ENCODE results near the gene CSTF3. TPM values are rescaled to one million over a fixed set of nuclear protein-coding genes. Genes with fewer than 3 reads are reported as not detected.
"Not testable (repeated sequence)": the region's sequence is repeated elsewhere in the genome, so short reads cannot be mapped to it uniquely, and the experiment has no call there.

CSTF3 gene
- polyA plus RNA-seq, 1 donor (not counting 4 experiments of a cell fraction or from before 2014, with no cell fraction given), result 41.1 TPM

- Histone ChIP-seq H3K9ac (ENCODE audit: control insufficient read depth, extremely low read depth, insufficient read depth, low read length) (no peak overlapping the region), H2AFZ (ENCODE audit: control insufficient read depth, low read length) (no peak overlapping the region), H3K27ac (ENCODE audit: control insufficient read depth, insufficient read depth, low read length) (no peak overlapping the region), H3K9me1 (ENCODE audit: control insufficient read depth, extremely low read depth, insufficient read depth, low read length) (no peaks in the 10 kb centered on the region), H4K20me1 (ENCODE audit: control insufficient read depth, extremely low read depth, insufficient read depth, low read length) (no peaks in the 10 kb centered on the region), H3K4me3 (ENCODE audit: control insufficient read depth in 2 of 3, extremely low read depth in 1 of 3, insufficient read depth in 2 of 3, low read depth in 1 of 3, low read length in 3 of 3) (no peak overlapping the region), H3K9me3 (ENCODE audit: control insufficient read depth, low read depth, low read length) (no peaks in the 10 kb centered on the region), H3K4me2 (ENCODE audit: control insufficient read depth, extremely low read depth, insufficient read depth, low read depth, low read length) (no peak overlapping the region), H3K27me3 (ENCODE audit: control insufficient read depth, extremely low read depth, insufficient read depth, low read length) (no peaks in the 10 kb centered on the region), H3K79me2 (ENCODE audit: control insufficient read depth, insufficient read depth, low read length) (no peaks in the 10 kb centered on the region), H3K36me3 (ENCODE audit: control insufficient read depth in 2 of 2, extremely low read depth in 1 of 2, insufficient read depth in 2 of 2, low read length in 2 of 2) (peaks cover 1 to 5% of the 10 kb centered on the region in 2 experiments), H3K4me1 (ENCODE audit: control insufficient read depth, extremely low read depth, insufficient read depth, low read length) (no peaks in the 10 kb centered on the region)
- DNase-seq (ENCODE audit: low read depth, low spot score), result no peak
- no peak for FAIRE-seq
- TF ChIP-seq, protein P1, sequence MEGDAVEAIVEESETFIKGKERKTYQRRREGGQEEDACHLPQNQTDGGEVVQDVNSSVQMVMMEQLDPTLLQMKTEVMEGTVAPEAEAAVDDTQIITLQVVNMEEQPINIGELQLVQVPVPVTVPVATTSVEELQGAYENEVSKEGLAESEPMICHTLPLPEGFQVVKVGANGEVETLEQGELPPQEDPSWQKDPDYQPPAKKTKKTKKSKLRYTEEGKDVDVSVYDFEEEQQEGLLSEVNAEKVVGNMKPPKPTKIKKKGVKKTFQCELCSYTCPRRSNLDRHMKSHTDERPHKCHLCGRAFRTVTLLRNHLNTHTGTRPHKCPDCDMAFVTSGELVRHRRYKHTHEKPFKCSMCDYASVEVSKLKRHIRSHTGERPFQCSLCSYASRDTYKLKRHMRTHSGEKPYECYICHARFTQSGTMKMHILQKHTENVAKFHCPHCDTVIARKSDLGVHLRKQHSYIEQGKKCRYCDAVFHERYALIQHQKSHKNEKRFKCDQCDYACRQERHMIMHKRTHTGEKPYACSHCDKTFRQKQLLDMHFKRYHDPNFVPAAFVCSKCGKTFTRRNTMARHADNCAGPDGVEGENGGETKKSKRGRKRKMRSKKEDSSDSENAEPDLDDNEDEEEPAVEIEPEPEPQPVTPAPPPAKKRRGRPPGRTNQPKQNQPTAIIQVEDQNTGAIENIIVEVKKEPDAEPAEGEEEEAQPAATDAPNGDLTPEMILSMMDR (optimal IDR thresholded peaks at IDR 0.05 in 1 of 3, IDR thresholded peaks at IDR 0.05 in 1 of 3, conservative IDR thresholded peaks at IDR 0.05 in 1 of 3; ENCODE audit: extremely low read depth in 1 of 3, insufficient read depth in 2 of 3, low read length in 3 of 3), result no peak
- TF ChIP-seq EZH2 (IDR thresholded peaks at IDR 0.05; ENCODE audit: low read length), result no peak
- dilution Hi-C loops (cut with MboI; ENCODE audit: extremely low pct_ligation_motif_present, low sequenced_read_pairs), result no loop called here
Observed at GRCh38 chr11:33125611-33126010, 35.7 kb downstream of the CSTF3 start.

DNA sequence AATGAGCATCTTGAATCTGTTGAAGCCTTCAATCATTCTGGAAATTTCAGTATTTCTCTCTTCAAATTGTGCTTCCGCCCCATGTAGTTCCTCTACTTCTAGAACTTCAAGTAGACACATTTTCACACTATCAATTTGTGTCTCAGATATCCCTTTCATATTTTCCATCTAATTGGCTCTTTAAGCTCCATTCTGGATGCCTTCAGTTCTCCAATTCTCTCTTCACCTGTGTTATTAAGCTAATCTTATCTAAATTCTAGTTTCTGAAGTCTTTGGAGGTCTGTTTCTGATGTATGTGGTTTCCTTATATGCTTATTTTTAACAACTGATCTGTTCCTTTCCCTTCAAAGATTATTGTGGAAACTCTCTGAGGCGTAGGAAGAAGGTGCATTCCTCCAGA is 36.3 kb downstream of the CSTF3 start:
- no peaks in the 10 kb centered on the region for H3K9me1 ChIP-seq (ENCODE audit: control insufficient read depth, extremely low read depth, insufficient read depth, low read length)
- peaks cover 1 to 5% of the 10 kb centered on the region in 2 experiments for H3K36me3 ChIP-seq (ENCODE audit: control insufficient read depth in 2 of 2, extremely low read depth in 1 of 2, insufficient read depth in 2 of 2, low read length in 2 of 2)
- no peaks in the 10 kb centered on the region for H3K4me1 ChIP-seq (ENCODE audit: control insufficient read depth, extremely low read depth, insufficient read depth, low read length)
- no peak overlapping the region for H3K27ac ChIP-seq (ENCODE audit: control insufficient read depth, insufficient read depth, low read length)
- H3K79me2 ChIP-seq (ENCODE audit: control insufficient read depth, insufficient read depth, low read length), result no peaks in the 10 kb centered on the region
- no peaks in the 10 kb centered on the region for H3K9me3 ChIP-seq (ENCODE audit: control insufficient read depth, low read depth, low read length)
- dilution Hi-C loops (cut with MboI; ENCODE audit: extremely low pct_ligation_motif_present, low sequenced_read_pairs), result no loop called here
- no peaks in the 10 kb centered on the region for H3K27me3 ChIP-seq (ENCODE audit: control insufficient read depth, extremely low read depth, insufficient read depth, low read length)
- FAIRE-seq (no peak), DNase-seq (ENCODE audit: low read depth, low spot score) (no peak)
- H2AFZ ChIP-seq (ENCODE audit: control insufficient read depth, low read length), result no peak overlapping the region
- no peak overlapping the region for H3K4me3 ChIP-seq (ENCODE audit: control insufficient read depth in 2 of 3, extremely low read depth in 1 of 3, insufficient read depth in 2 of 3, low read depth in 1 of 3, low read length in 3 of 3)
- H3K9ac ChIP-seq (ENCODE audit: control insufficient read depth, extremely low read depth, insufficient read depth, low read length), result no peak overlapping the region
- no peak for TF ChIP-seq EZH2 (IDR thresholded peaks at IDR 0.05; ENCODE audit: low read length)
- TF ChIP-seq, protein P1 (optimal IDR thresholded peaks at IDR 0.05 in 1 of 3, IDR thresholded peaks at IDR 0.05 in 1 of 3, conservative IDR thresholded peaks at IDR 0.05 in 1 of 3; ENCODE audit: extremely low read depth in 1 of 3, insufficient read depth in 2 of 3, low read length in 3 of 3), result no peak
- no peaks in the 10 kb centered on the region for H4K20me1 ChIP-seq (ENCODE audit: control insufficient read depth, extremely low read depth, insufficient read depth, low read length)
- no peak overlapping the region for H3K4me2 ChIP-seq (ENCODE audit: control insufficient read depth, extremely low read depth, insufficient read depth, low read depth, low read length)

- H3K27ac ChIP-seq (ENCODE audit: control insufficient read depth, insufficient read depth, low read length); H3K36me3 ChIP-seq (ENCODE audit: control insufficient read depth in 2 of 2, extremely low read depth in 1 of 2, insufficient read depth in 2 of 2, low read length in 2 of 2); DNase-seq (ENCODE audit: low read depth, low spot score); H3K9me1 ChIP-seq (ENCODE audit: control insufficient read depth, extremely low read depth, insufficient read depth, low read length); H3K27me3 ChIP-seq (ENCODE audit: control insufficient read depth, extremely low read depth, insufficient read depth, low read length); H4K20me1 ChIP-seq (ENCODE audit: control insufficient read depth, extremely low read depth, insufficient read depth, low read length); H3K79me2 ChIP-seq (ENCODE audit: control insufficient read depth, insufficient read depth, low read length); H2AFZ ChIP-seq (ENCODE audit: control insufficient read depth, low read length); H3K4me3 ChIP-seq (ENCODE audit: control insufficient read depth in 2 of 3, extremely low read depth in 1 of 3, insufficient read depth in 2 of 3, low read depth in 1 of 3, low read length in 3 of 3); FAIRE-seq; H3K9me3 ChIP-seq (ENCODE audit: control insufficient read depth, low read depth, low read length); dilution Hi-C loops (cut with MboI; ENCODE audit: extremely low pct_ligation_motif_present, low sequenced_read_pairs); H3K4me2 ChIP-seq (ENCODE audit: control insufficient read depth, extremely low read depth, insufficient read depth, low read depth, low read length); H3K9ac ChIP-seq (ENCODE audit: control insufficient read depth, extremely low read depth, insufficient read depth, low read length); H3K4me1 ChIP-seq (ENCODE audit: control insufficient read depth, extremely low read depth, insufficient read depth, low read length): not testable (repeated sequence)
Observed at GRCh38 chr11:33122696-33123095, 38.6 kb downstream of the CSTF3 start.

Measured in keratinocyte (primary cell).